Smooth muscle cell (in vitro differentiated cells): ENCODE data around the gene RIMS3. TPM values are rescaled to one million over a fixed set of nuclear protein-coding genes. Genes with fewer than 3 reads are reported as not detected.

ENCODE experiments used
- DNase-seq: peaks from one replicate; lab custom pipeline; 2025; ENCODE audit not compliant: unreplicated experiment; lab: John Stamatoyannopoulos, UW
- H2AFZ ChIP-seq: fragments of 200-600 bp; sonication (generic); 2 replicates; pipeline ENCODE4 v1.6.0; 2016; ENCODE audit warnings: antibody characterized with exemption, low read depth, mild to moderate bottlenecking
- H3F3A ChIP-seq: fragments of 200-600 bp; sonication (generic); 2 replicates; pipeline ENCODE4 v1.6.0; 2017; ENCODE audit warnings: antibody characterized with exemption, low read depth
- H3K27ac ChIP-seq: fragments of 200-600 bp; sonication (generic); 2 replicates; pipeline ENCODE4 v1.5.1; 2016; ENCODE audit warnings: low read depth, mild to moderate bottlenecking
- H3K27me3 ChIP-seq: fragments of 200-600 bp; sonication (generic); 2 replicates; pipeline ENCODE4 v1.6.1; 2016; ENCODE audit warnings: low read depth, mild to moderate bottlenecking
- H3K36me3 ChIP-seq: fragments of 200-600 bp; sonication (generic); 2 replicates; pipeline ENCODE4 v1.5.1; 2016; ENCODE audit warnings: low read depth
- H3K4me1 ChIP-seq: fragments of 200-600 bp; sonication (generic); 2 replicates; pipeline ENCODE4 v1.5.1; 2016; ENCODE audit warnings: low read depth
- H3K4me2 ChIP-seq: fragments of 200-600 bp; sonication (generic); 2 replicates; pipeline ENCODE4 v1.6.0; 2016; ENCODE audit warnings: mild to moderate bottlenecking
- H3K4me3 ChIP-seq: fragments of 200-600 bp; sonication (generic); 2 replicates; pipeline ENCODE4 v1.5.1; 2016; ENCODE audit warnings: mild to moderate bottlenecking
- H3K79me2 ChIP-seq: fragments of 200-600 bp; sonication (generic); 2 replicates; pipeline ENCODE4 v1.6.0; 2016; ENCODE audit warnings: low read depth, mild to moderate bottlenecking
- H3K9ac ChIP-seq: fragments of 200-600 bp; sonication (generic); 2 replicates; pipeline ENCODE4 v1.6.0; 2016; ENCODE audit warnings: low read depth
- H3K9me3 ChIP-seq: fragments of 200-600 bp; sonication (generic); replicated peaks from 2 replicates; pipeline ENCODE4 v1.5.1; 2016; ENCODE audit warnings: low read depth
- H4K20me1 ChIP-seq: fragments of 200-600 bp; sonication (generic); 2 replicates; pipeline ENCODE4 v1.6.0; 2016; ENCODE audit warnings: low read depth
- CTCF ChIP-seq: fragments of 200-600 bp; sonication (generic); IDR thresholded peaks from 2 replicates; pipeline ENCODE4 v1.5.1; 2017; ENCODE audit warnings: borderline replicate concordance, mild to moderate bottlenecking, antibody characterized with exemption; ENCODE audit not compliant: insufficient read depth, poor library complexity, severe bottlenecking
- WGBS: methylation state at CpG from one replicate; pipeline ENCODE4 v1.1.7; 2016; ENCODE audit warnings: low lambda C conversion rate; 5-methylcytosine and 5-hydroxymethylcytosine counted together
- polyA plus RNA-seq: library from polyadenylated mRNA; unstranded; fragments of >200 nt; fragmentation: Nextera tagmentation; extraction: Ambion mirVana; gene quantifications from 2 replicates; pipeline ENCODE4 v1.2.1, GENCODE V29; 2016
- total RNA-seq: library from RNA; depleted of rRNA; stranded (reverse); fragments of >200 nt; gene quantifications from 2 replicates; pipeline ENCODE4 v1.2.3, GENCODE V29; 2014

Gene RIMS3
- total and polyA plus RNA-seq, 2 experiments from 2014 or later: 0.33 to 2.6 TPM

- Histone ChIP-seq H3K79me2 (no peaks in the 10 kb centered on the region), H3K9ac (no peak overlapping the region), H2AFZ (no peak overlapping the region), H3K4me2 (no peak overlapping the region), H3K9me3 (no peaks in the 10 kb centered on the region), H3K4me1 (no peaks in the 10 kb centered on the region), H3K36me3 (no peaks in the 10 kb centered on the region), H3K4me3 (no peak overlapping the region), H3K27ac (no peak overlapping the region), H3K27me3 (peaks cover 18% of the 10 kb centered on the region), H3F3A (no peaks in the 10 kb centered on the region), H4K20me1 (no peaks in the 10 kb centered on the region)
- TF ChIP-seq CTCF: no peak
- no peak for DNase-seq
- 92% methylated on average over 4 of the region's 4 CpGs for WGBS
Measured at GRCh38 chr1:40652979-40653378, 12.5 kb downstream of the RIMS3 start.

- DNase-seq: no peak
- Histone ChIP-seq H3K4me2 (no peak overlapping the region), H3K9me3 (no peaks in the 10 kb centered on the region), H3K27me3 (peaks cover 18% of the 10 kb centered on the region), H3K4me1 (no peaks in the 10 kb centered on the region), H3K79me2 (no peaks in the 10 kb centered on the region), H3K27ac (no peak overlapping the region), H4K20me1 (no peaks in the 10 kb centered on the region), H2AFZ (no peak overlapping the region), H3K36me3 (no peaks in the 10 kb centered on the region), H3K9ac (no peak overlapping the region), H3F3A (no peaks in the 10 kb centered on the region), H3K4me3 (no peak overlapping the region)
- TF ChIP-seq CTCF: no peak
- 86% methylated on average over 5 of the region's 5 CpGs for WGBS
Measured at GRCh38 chr1:40652468-40652867, 13.0 kb downstream of the RIMS3 start.

DNA sequence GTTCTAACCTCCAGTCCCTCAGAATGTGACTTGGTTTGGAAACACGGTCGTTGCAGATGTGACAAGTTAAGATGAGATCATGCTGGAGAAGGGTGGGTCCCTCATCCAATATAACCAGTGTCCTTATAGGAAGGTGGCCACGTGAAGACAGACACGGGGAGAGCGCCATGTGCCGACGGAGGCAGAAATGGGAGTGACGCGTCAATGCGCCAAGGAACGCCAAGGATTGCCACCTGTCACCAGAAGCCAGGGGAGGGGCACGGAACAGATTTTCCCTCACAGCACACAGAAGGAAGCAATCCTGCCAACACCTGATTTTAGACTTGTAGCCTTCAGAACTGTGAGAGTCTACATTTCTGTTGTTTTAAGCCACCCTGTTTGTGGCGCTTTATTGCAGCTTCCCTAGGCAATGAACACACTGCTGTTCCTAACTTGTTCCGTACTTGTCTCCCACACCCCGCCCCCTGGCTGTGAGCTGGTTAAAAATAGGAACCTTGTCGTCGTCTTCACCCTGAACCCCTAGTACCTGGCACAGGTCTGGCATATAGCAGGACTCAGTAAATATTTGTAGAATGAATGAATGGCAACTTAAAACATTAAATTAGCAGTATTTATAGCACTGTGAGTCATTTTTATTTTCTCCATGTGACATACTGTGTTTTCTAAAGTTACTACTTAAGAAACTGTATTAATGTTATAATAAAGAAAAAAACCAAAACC lies 14.2 kb downstream of the RIMS3 start:
- WGBS: 83% methylated on average over 17 of the region's 17 CpGs
- TF ChIP-seq CTCF: no peak
- H3K27me3 ChIP-seq: peaks cover 18% of the 10 kb centered on the region

DNA sequence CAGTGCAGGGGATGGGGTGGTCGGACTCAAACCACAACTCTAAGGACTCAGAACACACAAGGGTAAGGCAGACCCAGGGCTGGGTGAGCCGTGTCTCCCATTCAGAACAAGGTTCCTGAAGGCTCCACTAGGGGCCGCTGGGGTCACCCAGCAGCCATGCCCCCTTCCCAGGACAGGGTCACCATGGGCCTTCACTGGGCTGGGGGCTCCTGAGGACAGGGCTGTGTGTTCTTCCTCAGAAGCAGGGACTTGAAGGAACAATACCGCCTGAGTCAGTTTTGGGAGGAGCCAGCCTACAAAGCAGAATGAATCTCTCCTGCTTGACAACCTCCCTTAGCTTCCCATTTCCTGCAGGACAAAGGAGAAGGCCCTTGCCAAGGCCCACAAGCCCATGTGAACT lies 15.4 kb downstream of the RIMS3 start:
- Histone ChIP-seq H3K9me3 (no peaks in the 10 kb centered on the region), H3K79me2 (no peaks in the 10 kb centered on the region), H3K27me3 (peaks cover 18% of the 10 kb centered on the region), H4K20me1 (no peaks in the 10 kb centered on the region), H2AFZ (no peak overlapping the region), H3K4me3 (no peak overlapping the region), H3K4me1 (no peaks in the 10 kb centered on the region), H3K27ac (no peak overlapping the region), H3F3A (no peaks in the 10 kb centered on the region), H3K4me2 (no peak overlapping the region), H3K36me3 (no peaks in the 10 kb centered on the region), H3K9ac (no peak overlapping the region)
- 40% methylated on average over 4 of the region's 4 CpGs for WGBS
- peak; percentile 33 for TF ChIP-seq CTCF
- no peak for DNase-seq

More for the DNA sequence above, 14.2 kb downstream of the RIMS3 start:
- Histone ChIP-seq H3K79me2 (no peaks in the 10 kb centered on the region), H2AFZ (no peak overlapping the region), H3K4me2 (no peak overlapping the region), H4K20me1 (no peaks in the 10 kb centered on the region), H3K36me3 (no peaks in the 10 kb centered on the region), H3K27ac (no peak overlapping the region), H3F3A (no peaks in the 10 kb centered on the region), H3K4me3 (no peak overlapping the region), H3K9me3 (no peaks in the 10 kb centered on the region), H3K9ac (no peak overlapping the region), H3K4me1 (no peaks in the 10 kb centered on the region)
- DNase-seq: no peak
